ENCODE measurements around the gene PDE6H. TPM values are rescaled to one million over a fixed set of nuclear protein-coding genes. Genes with fewer than 3 reads are reported as not detected.

PDE6H gene
- total RNA-seq, 4 donors from 2014 or later, result not detected

DNA sequence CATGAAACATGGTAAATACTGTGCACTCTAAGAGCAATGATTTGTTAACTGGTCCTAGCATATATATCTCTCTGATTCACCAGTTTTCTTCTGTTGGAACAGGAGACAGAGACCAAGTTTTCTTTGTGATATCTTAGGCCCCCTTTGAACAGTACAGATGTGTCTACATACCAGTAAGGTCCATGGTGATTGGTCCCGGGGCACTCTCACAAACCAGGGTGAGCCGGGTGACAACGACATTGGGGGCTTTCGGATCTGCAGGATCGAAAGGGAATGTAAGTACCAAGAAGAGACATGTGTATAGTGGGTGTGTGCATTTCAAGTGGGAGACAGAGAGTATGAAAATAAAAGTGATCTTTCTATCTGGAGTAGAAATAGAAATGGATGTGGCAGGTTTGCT, 23.2 kb upstream of the PDE6H start:
- H3K36me3 ChIP-seq, result peaks cover 0 to 31% (median 4%) of the 10 kb centered on the region in 3 donors
- TF ChIP-seq, protein P1, sequence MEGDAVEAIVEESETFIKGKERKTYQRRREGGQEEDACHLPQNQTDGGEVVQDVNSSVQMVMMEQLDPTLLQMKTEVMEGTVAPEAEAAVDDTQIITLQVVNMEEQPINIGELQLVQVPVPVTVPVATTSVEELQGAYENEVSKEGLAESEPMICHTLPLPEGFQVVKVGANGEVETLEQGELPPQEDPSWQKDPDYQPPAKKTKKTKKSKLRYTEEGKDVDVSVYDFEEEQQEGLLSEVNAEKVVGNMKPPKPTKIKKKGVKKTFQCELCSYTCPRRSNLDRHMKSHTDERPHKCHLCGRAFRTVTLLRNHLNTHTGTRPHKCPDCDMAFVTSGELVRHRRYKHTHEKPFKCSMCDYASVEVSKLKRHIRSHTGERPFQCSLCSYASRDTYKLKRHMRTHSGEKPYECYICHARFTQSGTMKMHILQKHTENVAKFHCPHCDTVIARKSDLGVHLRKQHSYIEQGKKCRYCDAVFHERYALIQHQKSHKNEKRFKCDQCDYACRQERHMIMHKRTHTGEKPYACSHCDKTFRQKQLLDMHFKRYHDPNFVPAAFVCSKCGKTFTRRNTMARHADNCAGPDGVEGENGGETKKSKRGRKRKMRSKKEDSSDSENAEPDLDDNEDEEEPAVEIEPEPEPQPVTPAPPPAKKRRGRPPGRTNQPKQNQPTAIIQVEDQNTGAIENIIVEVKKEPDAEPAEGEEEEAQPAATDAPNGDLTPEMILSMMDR (IDR thresholded peaks at IDR 0.05), result no peak
- no peak for TF ChIP-seq POLR2A (IDR thresholded peaks at IDR 0.05)
- 75 to 89% methylated on average over 5 of the region's 5 CpGs for WGBS, 2 donors
- peaks cover 8 to 84% (median 46%) of the 10 kb centered on the region in 3 donors for H3K4me1 ChIP-seq
- H3K27me3 ChIP-seq, result no peaks in the 10 kb centered on the region
- no peaks in the 10 kb centered on the region for H3K9me3 ChIP-seq
- peak overlapping the region; percentile 14 to 80 (median 67) for H3K27ac ChIP-seq
- no peak overlapping the region for H3K4me3 ChIP-seq
- intact Hi-C loops (cut with DNase I), result no loop called here
- no peak for DNase-seq

GRCh38 chr12:14950421-14950820, 22.4 kb upstream of the PDE6H start:
- intact Hi-C loops (cut with DNase I), result no loop called here
- no peaks in the 10 kb centered on the region for H3K27me3 ChIP-seq
- WGBS, 2 donors, result 58 to 74% methylated on average over 4 of the region's 4 CpGs
- H3K4me1 ChIP-seq, result peaks cover 8 to 84% (median 46%) of the 10 kb centered on the region in 3 donors
- H3K4me3 ChIP-seq, result no peak overlapping the region
- no peak for DNase-seq
- H3K27ac ChIP-seq, result peak overlapping the region in 3 of 4 donors; percentile 23 to 80 (median 79)
- H3K9me3 ChIP-seq, result no peaks in the 10 kb centered on the region
- H3K36me3 ChIP-seq, result peaks cover 0 to 23% (median 4%) of the 10 kb centered on the region in 3 donors
- TF ChIP-seq POLR2A (IDR thresholded peaks at IDR 0.05), result no peak
- TF ChIP-seq, protein P1 (IDR thresholded peaks at IDR 0.05), result no peak

DNA sequence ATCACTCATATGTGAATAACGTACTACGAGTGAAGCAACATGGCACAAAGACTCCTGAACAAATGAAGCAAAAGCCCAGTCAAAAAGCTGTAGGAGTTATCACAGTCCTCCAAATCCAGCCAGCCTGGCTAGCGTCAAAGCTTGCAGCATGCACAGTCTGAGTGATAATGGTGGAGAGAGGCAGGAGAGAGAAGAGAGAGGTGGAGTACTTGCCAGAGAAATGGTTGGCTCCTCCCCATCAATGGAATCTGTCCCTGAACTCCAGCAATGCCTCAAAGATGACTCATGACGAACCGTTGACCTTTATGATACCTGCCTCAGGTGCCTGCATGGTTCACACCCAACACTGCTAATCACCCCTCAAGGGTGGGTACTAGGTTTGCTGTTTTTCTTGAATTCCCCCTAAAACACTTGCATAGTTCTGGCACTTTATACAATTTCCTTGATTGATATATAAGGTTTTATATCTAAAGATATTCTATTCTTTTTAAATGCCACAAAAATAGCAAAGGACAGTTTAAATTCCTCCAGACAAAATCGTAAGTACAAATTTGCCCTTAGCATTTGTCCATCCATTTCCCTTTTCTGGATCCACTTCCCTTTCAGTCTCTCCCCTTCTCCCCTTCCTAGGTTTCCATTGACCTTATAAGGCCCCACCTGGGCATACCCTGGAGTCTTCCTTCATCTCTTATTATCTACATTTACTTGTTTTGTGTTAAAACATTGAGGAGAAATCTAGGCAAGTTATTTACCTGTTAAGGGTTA, 21.7 kb upstream of the PDE6H start:
- 55 to 60% methylated on average over 6 of the region's 6 CpGs for WGBS, 2 donors
- Histone ChIP-seq H3K4me1 (peaks cover 8 to 78% (median 46%) of the 10 kb centered on the region in 3 donors), H3K4me3 (no peak overlapping the region), H3K36me3 (peaks cover 0 to 17% (median 4%) of the 10 kb centered on the region in 3 donors), H3K27me3 (no peaks in the 10 kb centered on the region), H3K27ac (peak overlapping the region; percentile 32 to 86 (median 80)), H3K9me3 (no peaks in the 10 kb centered on the region)
- TF ChIP-seq, protein P1 (IDR thresholded peaks at IDR 0.05), result no peak
- no peak for TF ChIP-seq POLR2A (IDR thresholded peaks at IDR 0.05)
- intact Hi-C loops (cut with DNase I), result no loop called here
- no peak for DNase-seq

DNA sequence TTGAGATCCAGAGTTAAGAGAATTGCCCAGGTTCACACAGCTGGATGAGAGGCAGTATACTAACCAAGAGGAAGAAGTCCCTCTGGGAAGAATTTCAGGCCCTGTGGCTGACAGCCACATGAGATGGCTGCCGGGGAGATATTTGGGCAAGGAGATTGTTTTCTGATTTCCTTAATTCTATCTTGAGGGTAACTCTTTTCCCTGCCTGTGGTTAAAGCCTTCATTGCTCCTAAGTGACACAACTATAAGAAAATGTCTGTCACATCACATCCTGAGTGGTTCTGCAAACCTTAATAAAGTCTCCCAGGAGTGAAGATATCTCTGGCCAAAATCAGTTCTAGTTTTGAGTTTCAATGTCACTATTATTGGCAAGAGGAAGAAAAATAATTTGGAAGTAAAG, 21.0 kb upstream of the PDE6H start:
- peaks cover 0 to 12% (median 4%) of the 10 kb centered on the region in 3 donors for H3K36me3 ChIP-seq
- intact Hi-C loops (cut with DNase I), result no loop called here
- H3K27ac ChIP-seq, result peak overlapping the region; percentile 32 to 86 (median 80)
- no peaks in the 10 kb centered on the region for H3K27me3 ChIP-seq
- TF ChIP-seq POLR2A (IDR thresholded peaks at IDR 0.05), result no peak
- TF ChIP-seq, protein P1 (IDR thresholded peaks at IDR 0.05), result no peak
- no peak for DNase-seq
- 38 to 50% methylated on average over 1 of the region's 1 CpG for WGBS, 2 donors
- no peaks in the 10 kb centered on the region for H3K9me3 ChIP-seq
- no peak overlapping the region for H3K4me3 ChIP-seq
- H3K4me1 ChIP-seq, result peaks cover 8 to 78% (median 40%) of the 10 kb centered on the region in 3 donors

- TF ChIP-seq POLR2A (IDR thresholded peaks at IDR 0.05), result no peak
- TF ChIP-seq, protein P1 (IDR thresholded peaks at IDR 0.05), result no peak
- intact Hi-C loops (cut with DNase I), result no loop called here
- 30 to 41% methylated on average over 7 of the region's 7 CpGs for whole genome bisulfite sequencing, 2 donors
- H3K27me3 ChIP-seq, result no peaks in the 10 kb centered on the region
- H3K4me3 ChIP-seq, result peak overlapping the region in 1 of 4 donors; percentile 29
- DNase-seq, result no peak
- no peaks in the 10 kb centered on the region for H3K9me3 ChIP-seq
- H3K36me3 ChIP-seq, result peaks cover 0 to 6% (median 4%) of the 10 kb centered on the region in 3 donors
- peak overlapping the region; percentile 32 to 83 (median 80) for H3K27ac ChIP-seq
- H3K4me1 ChIP-seq, result peaks cover 8 to 78% (median 35%) of the 10 kb centered on the region in 3 donors
Observed at GRCh38 chr12:14952299-14952921, 20.4 kb upstream of the PDE6H start.
